ENCODE measurements around the gene TSR3.

DNA sequence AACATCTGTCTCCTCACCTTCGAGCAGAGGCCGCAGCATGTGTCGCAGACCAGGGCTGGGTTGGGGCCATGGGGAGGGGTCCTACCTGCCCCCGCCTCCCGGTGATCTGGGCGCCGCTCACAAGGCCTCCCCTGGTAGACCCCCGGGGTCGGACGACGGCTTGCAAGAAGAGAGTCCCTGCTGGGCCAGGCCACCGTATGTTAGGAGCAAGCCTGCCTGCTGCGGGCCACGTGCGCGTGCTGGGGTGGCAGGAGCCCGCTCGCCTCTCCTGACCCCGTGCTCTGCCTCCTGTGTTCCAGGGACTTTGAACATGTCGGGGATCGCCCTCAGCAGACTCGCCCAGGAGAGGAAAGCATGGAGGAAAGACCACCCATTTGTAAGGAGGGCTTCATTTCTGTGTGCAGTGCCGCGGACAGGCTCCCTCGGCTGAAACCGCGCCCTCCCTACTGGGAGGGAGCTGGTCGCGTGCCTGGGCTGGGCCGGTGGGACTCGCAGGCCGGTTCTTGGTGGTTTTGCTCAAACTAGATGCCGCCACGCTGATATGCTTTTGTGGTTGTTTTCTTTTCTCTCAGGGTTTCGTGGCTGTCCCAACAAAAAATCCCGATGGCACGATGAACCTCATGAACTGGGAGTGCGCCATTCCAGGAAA is 37.8 kb downstream of the TSR3 start:
- TF ChIP-seq, protein P1, sequence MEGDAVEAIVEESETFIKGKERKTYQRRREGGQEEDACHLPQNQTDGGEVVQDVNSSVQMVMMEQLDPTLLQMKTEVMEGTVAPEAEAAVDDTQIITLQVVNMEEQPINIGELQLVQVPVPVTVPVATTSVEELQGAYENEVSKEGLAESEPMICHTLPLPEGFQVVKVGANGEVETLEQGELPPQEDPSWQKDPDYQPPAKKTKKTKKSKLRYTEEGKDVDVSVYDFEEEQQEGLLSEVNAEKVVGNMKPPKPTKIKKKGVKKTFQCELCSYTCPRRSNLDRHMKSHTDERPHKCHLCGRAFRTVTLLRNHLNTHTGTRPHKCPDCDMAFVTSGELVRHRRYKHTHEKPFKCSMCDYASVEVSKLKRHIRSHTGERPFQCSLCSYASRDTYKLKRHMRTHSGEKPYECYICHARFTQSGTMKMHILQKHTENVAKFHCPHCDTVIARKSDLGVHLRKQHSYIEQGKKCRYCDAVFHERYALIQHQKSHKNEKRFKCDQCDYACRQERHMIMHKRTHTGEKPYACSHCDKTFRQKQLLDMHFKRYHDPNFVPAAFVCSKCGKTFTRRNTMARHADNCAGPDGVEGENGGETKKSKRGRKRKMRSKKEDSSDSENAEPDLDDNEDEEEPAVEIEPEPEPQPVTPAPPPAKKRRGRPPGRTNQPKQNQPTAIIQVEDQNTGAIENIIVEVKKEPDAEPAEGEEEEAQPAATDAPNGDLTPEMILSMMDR (IDR thresholded peaks at IDR 0.05) = no peak
- TF ChIP-seq POLR2A (IDR thresholded peaks at IDR 0.05) = no peak

Data from thyroid gland (tissue), 4 donors.